CD4-positive, alpha-beta memory T cell (primary cell): ENCODE data around the gene PSMC3. TPM values are rescaled to one million over a fixed set of nuclear protein-coding genes. Genes with fewer than 3 reads are reported as not detected.
A peak's percentile ranks its signal among the peaks of the same experiment; 100 is the strongest.

Experiments
- CTCF ChIA-PET: fragments of 350-600 bp; sonication (Branson Sonifier 250); formaldehyde crosslinking; loops from one replicate; lab custom pipeline; 2021; ENCODE audit warnings: inconsistent platforms; ENCODE audit not compliant: partially characterized antibody; lab: Charles Lee
- POLR2A ChIA-PET: fragments of 350-600 bp; sonication (Branson Sonifier 250); formaldehyde crosslinking; loops from one replicate; lab custom pipeline; 2021; ENCODE audit not compliant: partially characterized antibody; lab: Charles Lee
- DNase-seq, 5 donors: peaks; one replicate each; pipeline versions ENCODE4 v3.0.0 to v3.0.0-alpha.2; 2020 to 2022; ENCODE audit warnings: mixed read lengths in 1 of 5
- H3K27ac ChIP-seq: one replicate; pipeline ENCODE4 v1.7.0; 2013; ENCODE audit warnings: low read depth, low read length
- H3K27me3 ChIP-seq: 2 replicates; pipeline ENCODE4 v1.7.0; 2013; ENCODE audit warnings: mild to moderate bottlenecking, low read length, moderate library complexity; ENCODE audit not compliant: insufficient read depth
- H3K36me3 ChIP-seq: 2 replicates; pipeline ENCODE4 v1.7.0; 2013; ENCODE audit warnings: mild to moderate bottlenecking, low read length, moderate library complexity; ENCODE audit not compliant: insufficient read depth
- H3K4me1 ChIP-seq: 2 replicates; pipeline ENCODE4 v1.7.0; 2013; ENCODE audit warnings: mild to moderate bottlenecking, low read length, moderate library complexity; ENCODE audit not compliant: insufficient read depth
- H3K4me3 ChIP-seq, 2 donors: one replicate each; pipeline ENCODE4 v1.7.0; 2013; ENCODE audit warnings: low read length in 2 of 2, mild to moderate bottlenecking in 1 of 2
- H3K9me3 ChIP-seq, 2 donors: one replicate each; pipeline ENCODE4 v1.7.0; 2013; ENCODE audit warnings: low read length in 2 of 2, control low read depth in 1 of 2; ENCODE audit not compliant: control insufficient read depth in 1 of 2
- H3K27ac Mint-ChIP-seq, 7 donors: one replicate each; pipeline ENCODE4 v1.8.0; 2020 to 2021; ENCODE audit warnings: mixed read lengths in 7 of 7, mild to moderate bottlenecking in 6 of 7, inconsistent platforms in 3 of 7, moderate library complexity in 3 of 7
- H3K27me3 Mint-ChIP-seq, 2 donors: one replicate each; pipeline ENCODE4 v1.8.0; 2020 to 2021; ENCODE audit warnings: mixed read lengths in 2 of 2
- H3K36me3 Mint-ChIP-seq, 2 donors: one replicate each; pipeline ENCODE4 v1.8.0; 2020 to 2021; ENCODE audit warnings: mixed read lengths in 2 of 2, inconsistent platforms in 1 of 2, mild to moderate bottlenecking in 1 of 2
- H3K4me1 Mint-ChIP-seq, 4 donors: one replicate each; pipeline ENCODE4 v1.8.0; 2020 to 2021; ENCODE audit warnings: mixed read lengths in 4 of 4, mild to moderate bottlenecking in 1 of 4
- H3K4me3 Mint-ChIP-seq, 8 donors: one replicate each; pipeline ENCODE4 v1.8.0; 2020 to 2021; ENCODE audit warnings: mixed read lengths in 8 of 8, mild to moderate bottlenecking in 7 of 8, moderate library complexity in 6 of 8, inconsistent platforms in 3 of 8
- H3K9me3 Mint-ChIP-seq, 8 donors: one replicate each; pipeline ENCODE4 v1.8.0; 2020 to 2021; ENCODE audit warnings: mixed read lengths in 8 of 8, mild to moderate bottlenecking in 5 of 8, inconsistent platforms in 3 of 8, moderate library complexity in 1 of 8
- intact Hi-C: fragments of 100-400 bp; cut with micrococcal nuclease; formaldehyde crosslinking; loops from one replicate; pipeline ENCODE4 v1.15.1; 2023
- polyA plus RNA-seq, 2 donors: library from polyadenylated mRNA; unstranded; fragments of 300-500 nt; fragmentation: Illumina TruSeq; gene quantifications; one replicate each; pipeline ENCODE4 v1.2.3, GENCODE V29; 2021
- total RNA-seq, 2 experiments: library from RNA; stranded (reverse); gene quantifications; one replicate each; pipeline ENCODE4 v1.2.3, GENCODE V29; 2021

Gene PSMC3
- total and polyA plus RNA-seq, 4 experiments from 2014 or later = 53.9 to 152 (median 86.7) TPM

- Histone ChIP-seq H3K36me3 (no peaks in the 10 kb centered on the region), H3K4me3 (no peak overlapping the region), H3K27ac (no peak overlapping the region), H3K4me1 (no peaks in the 10 kb centered on the region), H3K9me3 (no peaks in the 10 kb centered on the region), H3K27me3 (no peaks in the 10 kb centered on the region)
- H3K9me3 Mint-ChIP-seq = peaks cover 0 to 1% (median 0%) of the 10 kb centered on the region in 8 donors
- H3K4me1 Mint-ChIP-seq = no peaks in the 10 kb centered on the region
- ChIA-PET POLR2A (no interaction called here), CTCF (no interaction called here)
- H3K27ac Mint-ChIP-seq = no peak overlapping the region
- H3K36me3 Mint-ChIP-seq = no peaks in the 10 kb centered on the region
- no peaks in the 10 kb centered on the region for H3K27me3 Mint-ChIP-seq
- H3K4me3 Mint-ChIP-seq = no peak overlapping the region
- DNase-seq = no peak
- intact Hi-C loops = no loop called here
Measured at GRCh38 chr11:47436726-47437125, 10.5 kb upstream of the PSMC3 start.

DNA sequence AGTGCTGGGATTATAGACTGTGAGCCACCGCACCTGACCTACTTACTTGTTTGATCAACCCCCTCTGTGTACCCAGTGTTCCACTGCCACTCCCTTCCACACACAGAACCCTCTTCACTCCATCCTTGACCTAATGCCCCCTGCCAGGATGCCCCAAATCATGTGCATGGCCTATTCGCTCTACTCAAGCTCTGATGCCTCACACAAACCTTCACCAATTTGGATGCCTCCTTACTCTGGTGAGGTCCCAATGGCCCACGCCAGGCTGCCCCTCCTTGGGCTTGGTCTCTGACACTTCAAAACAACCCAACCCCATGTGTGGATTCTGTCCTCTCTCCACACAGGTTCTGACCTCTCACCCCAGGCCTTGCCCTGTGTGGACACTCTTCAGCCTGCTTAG, 9.4 kb upstream of the PSMC3 start:
- Mint-ChIP-seq H3K27ac (peak overlapping the region in 2 of 7 donors; percentile 41 to 63), H3K36me3 (no peaks in the 10 kb centered on the region), H3K27me3 (no peaks in the 10 kb centered on the region), H3K9me3 (peaks cover 0 to 1% (median 0%) of the 10 kb centered on the region in 8 donors), H3K4me1 (no peaks in the 10 kb centered on the region), H3K4me3 (peak overlapping the region in 1 of 8 donors; percentile 24)
- Histone ChIP-seq H3K9me3 (no peaks in the 10 kb centered on the region), H3K27me3 (no peaks in the 10 kb centered on the region), H3K36me3 (no peaks in the 10 kb centered on the region), H3K27ac (no peak overlapping the region), H3K4me1 (no peaks in the 10 kb centered on the region), H3K4me3 (no peak overlapping the region)
- intact Hi-C loops = no loop called here
- CTCF ChIA-PET = no interaction called here
- POLR2A ChIA-PET = no interaction called here
- no peak for DNase-seq

DNA sequence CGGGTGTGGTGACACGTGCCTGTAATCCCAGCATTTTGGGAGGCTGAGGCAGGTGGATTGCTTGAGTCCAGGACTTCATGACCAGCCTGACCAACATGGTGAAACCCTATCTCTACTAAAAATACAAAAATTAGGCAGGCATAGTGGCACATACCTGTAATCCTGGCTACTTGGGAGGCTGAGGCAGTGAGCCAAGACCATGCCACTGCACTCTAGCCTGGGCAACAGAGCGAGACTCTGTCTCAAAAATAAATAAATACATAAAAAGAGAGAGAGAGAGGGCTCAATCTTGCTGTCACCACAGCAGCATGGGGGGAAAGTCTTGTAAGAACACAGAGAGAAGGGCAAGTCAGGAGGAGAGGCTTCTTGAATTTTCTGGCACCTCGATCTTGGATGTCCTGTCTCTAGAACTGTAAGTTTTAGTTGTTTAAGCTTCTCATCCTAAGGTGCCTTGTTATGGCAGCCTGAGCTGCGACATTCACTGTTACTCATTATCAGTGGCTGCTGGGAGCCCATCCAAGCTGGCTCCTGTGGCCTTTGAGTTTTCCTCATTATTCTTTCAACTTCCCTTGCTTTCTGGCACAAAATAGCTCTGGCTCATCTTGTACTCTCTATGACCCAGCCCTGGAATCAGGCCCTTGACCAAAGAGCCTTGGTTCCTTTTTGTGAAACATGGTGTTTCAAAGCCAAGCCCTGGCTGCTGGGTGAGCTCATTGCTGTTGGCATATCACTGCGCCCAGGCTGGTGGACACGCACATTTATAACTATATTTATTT, 8.0 kb upstream of the PSMC3 start:
- Histone ChIP-seq H3K27ac (no peak overlapping the region), H3K4me1 (no peaks in the 10 kb centered on the region), H3K9me3 (no peaks in the 10 kb centered on the region), H3K4me3 (no peak overlapping the region), H3K36me3 (no peaks in the 10 kb centered on the region), H3K27me3 (no peaks in the 10 kb centered on the region)
- peaks cover 0 to 1% (median 0%) of the 10 kb centered on the region in 8 donors for H3K9me3 Mint-ChIP-seq
- no peak for DNase-seq
- intact Hi-C loops = no loop called here
- H3K4me1 Mint-ChIP-seq = no peaks in the 10 kb centered on the region
- ChIA-PET CTCF (no interaction called here), POLR2A (no interaction called here)
- H3K4me3 Mint-ChIP-seq = no peak overlapping the region
- H3K36me3 Mint-ChIP-seq = no peaks in the 10 kb centered on the region
- no peaks in the 10 kb centered on the region for H3K27me3 Mint-ChIP-seq
- H3K27ac Mint-ChIP-seq = peak overlapping the region in 1 of 7 donors; percentile 83

DNA sequence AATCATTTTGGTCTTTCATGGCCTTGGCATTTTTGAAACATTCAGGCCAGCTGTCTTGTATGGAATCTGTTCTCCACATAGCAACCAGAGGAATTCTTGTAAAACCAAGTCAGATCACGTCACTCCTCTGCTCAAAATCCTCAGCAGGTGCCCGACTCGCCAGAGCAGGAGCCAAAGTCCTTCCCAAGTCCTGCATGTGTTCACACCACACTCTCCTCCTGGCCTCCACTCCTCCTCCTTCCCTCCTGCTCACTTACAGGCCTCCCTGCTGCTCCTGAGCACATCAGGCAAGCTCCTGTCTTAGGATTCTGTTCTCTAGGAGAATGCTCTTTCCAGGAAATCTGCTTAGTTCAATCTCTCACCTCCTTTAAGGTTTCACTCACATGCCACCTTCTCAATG, 6.9 kb upstream of the PSMC3 start:
- POLR2A ChIA-PET = no interaction called here
- CTCF ChIA-PET = no interaction called here
- H3K27ac Mint-ChIP-seq = peak overlapping the region in 1 of 7 donors; percentile 63

GRCh38 chr11:47431356-47432083, 5.3 kb upstream of the PSMC3 start:
- peaks cover under 1 to 3% (median 3%) of the 10 kb centered on the region in 4 donors for H3K4me1 Mint-ChIP-seq
- DNase-seq = no peak
- CTCF ChIA-PET = no interaction called here

More for the DNA sequence above, 6.9 kb upstream of the PSMC3 start:
- Histone ChIP-seq H3K27me3 (no peaks in the 10 kb centered on the region), H3K4me1 (no peaks in the 10 kb centered on the region), H3K4me3 (no peak overlapping the region), H3K36me3 (no peaks in the 10 kb centered on the region), H3K27ac (no peak overlapping the region), H3K9me3 (no peaks in the 10 kb centered on the region)
- H3K27me3 Mint-ChIP-seq = no peaks in the 10 kb centered on the region
- H3K36me3 Mint-ChIP-seq = no peaks in the 10 kb centered on the region
- peaks cover 0 to 1% (median 0%) of the 10 kb centered on the region in 8 donors for H3K9me3 Mint-ChIP-seq
- H3K4me3 Mint-ChIP-seq = no peak overlapping the region
- intact Hi-C loops = no loop called here
- H3K4me1 Mint-ChIP-seq = no peaks in the 10 kb centered on the region
- DNase-seq = no peak

GRCh38 chr11:47430524-47430923, 4.3 kb upstream of the PSMC3 start:
- Mint-ChIP-seq H3K27ac (no peak overlapping the region), H3K9me3 (peaks cover 0 to 2% (median 0%) of the 10 kb centered on the region in 8 donors), H3K4me1 (peaks cover 5 to 13% (median 9%) of the 10 kb centered on the region in 4 donors), H3K4me3 (no peak overlapping the region), H3K36me3 (peaks cover 4 to 11% of the 10 kb centered on the region in 2 donors), H3K27me3 (no peaks in the 10 kb centered on the region)
- POLR2A ChIA-PET = no interaction called here
- CTCF ChIA-PET = no interaction called here
- no peak for DNase-seq
- Histone ChIP-seq H3K36me3 (no peaks in the 10 kb centered on the region), H3K4me1 (peaks cover 2% of the 10 kb centered on the region), H3K9me3 (no peaks in the 10 kb centered on the region), H3K4me3 (no peak overlapping the region), H3K27me3 (no peaks in the 10 kb centered on the region), H3K27ac (no peak overlapping the region)
- intact Hi-C loops = no loop called here

More at GRCh38 chr11:47431356-47432083, 5.3 kb upstream of the PSMC3 start:
- no peak overlapping the region for H3K27ac Mint-ChIP-seq
- intact Hi-C loops = no loop called here
- no peak overlapping the region for H3K4me3 ChIP-seq
- H3K9me3 Mint-ChIP-seq = no peaks in the 10 kb centered on the region
- POLR2A ChIA-PET = no interaction called here
- no peaks in the 10 kb centered on the region for H3K9me3 ChIP-seq
- H3K27me3 Mint-ChIP-seq = no peaks in the 10 kb centered on the region
- H3K36me3 Mint-ChIP-seq = peaks cover 0 to 2% of the 10 kb centered on the region in 2 donors
- H3K4me1 ChIP-seq = no peaks in the 10 kb centered on the region
- H3K36me3 ChIP-seq = no peaks in the 10 kb centered on the region
- no peak overlapping the region for H3K4me3 Mint-ChIP-seq
- H3K27ac ChIP-seq = no peak overlapping the region
- no peaks in the 10 kb centered on the region for H3K27me3 ChIP-seq

DNA sequence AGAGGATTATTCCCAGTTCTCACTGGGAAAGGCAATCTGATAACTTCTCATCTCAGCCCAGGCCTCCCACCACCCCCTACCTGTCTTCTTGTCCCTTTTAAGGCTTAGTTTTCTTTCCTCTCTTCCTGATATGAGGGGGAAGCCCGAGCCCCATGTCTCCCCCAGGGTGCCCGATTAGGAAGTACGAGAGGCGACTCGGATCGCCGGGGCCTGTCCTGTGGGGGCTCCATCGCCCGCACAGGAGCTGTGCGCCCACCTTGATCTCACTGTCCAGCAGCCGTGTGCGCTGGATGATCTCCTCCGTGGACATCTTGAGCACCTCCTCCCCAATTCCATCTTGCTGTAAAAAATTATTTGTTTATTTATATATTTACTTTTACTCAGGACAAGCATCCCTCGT, 628 bp downstream of the PSMC3 start:
- Histone ChIP-seq H3K4me1 (peaks cover 18% of the 10 kb centered on the region), H3K4me3 (peak overlapping the region; percentile 64 to 91), H3K36me3 (peaks cover 28% of the 10 kb centered on the region), H3K9me3 (no peaks in the 10 kb centered on the region), H3K27ac (peak overlapping the region; percentile 85), H3K27me3 (no peaks in the 10 kb centered on the region)
- H3K27me3 Mint-ChIP-seq = no peaks in the 10 kb centered on the region
- H3K9me3 Mint-ChIP-seq = peaks cover 0 to 2% (median 0%) of the 10 kb centered on the region in 8 donors
- H3K27ac Mint-ChIP-seq = peak overlapping the region; percentile 92 to 99 (median 99)
- ChIA-PET CTCF (interaction anchor here (2.2 to 6.2 kb wide), 2 partner anchors 15 to 427 kb away, joined by 4 to 59 read pairs; partner anchors contain the start of gene SLC39A13), POLR2A (interaction anchor here (0.6 to 3.9 kb wide), 12 partner anchors 8 to 249 kb away, joined by 3 to 72 read pairs (median 8); partner anchors contain the start of genes ACP2, ARFGAP2, CELF1 and DDB2)
- peaks cover 12 to 32% (median 22%) of the 10 kb centered on the region in 4 donors for H3K4me1 Mint-ChIP-seq
- no peak for DNase-seq
- peak overlapping the region; percentile 99 to 100 (median 100) for H3K4me3 Mint-ChIP-seq
- intact Hi-C loops = loop anchor here (1.0 to 2.0 kb wide), 8 partner anchors 17 to 489 kb away; partner anchors contain the start of genes ACP2, CELF1, CSTPP1 and FNBP4
- peaks cover 18 to 43% of the 10 kb centered on the region in 2 donors for H3K36me3 Mint-ChIP-seq
